RCC 7860 (cell line): ENCODE data around the gene NPR1.
"Not testable (repeated sequence)": the region's sequence is repeated elsewhere in the genome, so short reads cannot be mapped to it uniquely, and the experiment has no call there.

Source experiments
- DNase-seq: peaks from one replicate; pipeline ENCODE4 v3.0.0-alpha.2; 2015; ENCODE audit warnings: low spot score
- FAIRE-seq: peaks from 2 replicates; lab custom pipeline; 2012; peaks lifted over from hg19 to GRCh38; lab: Jason Lieb, UNC

The NPR1 gene

DNA sequence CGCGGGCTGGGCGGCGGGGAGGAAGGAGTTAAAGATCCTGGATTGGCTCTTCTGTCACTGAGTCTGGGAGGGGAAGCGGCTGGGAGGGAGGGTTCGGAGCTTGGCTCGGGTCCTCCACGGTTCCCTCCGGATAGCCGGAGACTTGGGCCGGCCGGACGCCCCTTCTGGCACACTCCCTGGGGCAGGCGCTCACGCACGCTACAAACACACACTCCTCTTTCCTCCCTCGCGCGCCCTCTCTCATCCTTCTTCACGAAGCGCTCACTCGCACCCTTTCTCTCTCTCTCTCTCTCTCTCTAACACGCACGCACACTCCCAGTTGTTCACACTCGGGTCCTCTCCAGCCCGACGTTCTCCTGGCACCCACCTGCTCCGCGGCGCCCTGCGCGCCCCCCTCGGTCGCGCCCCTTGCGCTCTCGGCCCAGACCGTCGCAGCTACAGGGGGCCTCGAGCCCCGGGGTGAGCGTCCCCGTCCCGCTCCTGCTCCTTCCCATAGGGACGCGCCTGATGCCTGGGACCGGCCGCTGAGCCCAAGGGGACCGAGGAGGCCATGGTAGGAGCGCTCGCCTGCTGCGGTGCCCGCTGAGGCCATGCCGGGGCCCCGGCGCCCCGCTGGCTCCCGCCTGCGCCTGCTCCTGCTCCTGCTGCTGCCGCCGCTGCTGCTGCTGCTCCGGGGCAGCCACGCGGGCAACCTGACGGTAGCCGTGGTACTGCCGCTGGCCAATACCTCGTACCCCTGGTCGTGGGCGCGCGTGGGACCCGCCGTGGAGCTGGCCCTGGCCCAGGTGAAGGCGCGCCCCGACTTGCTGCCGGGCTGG lies at the start of gene NPR1:
Gene NPR1 (plus strand): TSS at position 170 of the 818 bp plus-strand sequence. CDS start 421 bp downstream, at position 591.
- FAIRE-seq, result no peak
- DNase-seq, result no peak

- DNase-seq (no peak), FAIRE-seq (no peak)
These were observed 49.2 kb upstream of the NPR1 start for GRCh38 chr1:153629343-153629665.

- no peak for DNase-seq
- FAIRE-seq, result no peak
These were observed 48.5 kb upstream of the NPR1 start for GRCh38 chr1:153629971-153630370.

DNA sequence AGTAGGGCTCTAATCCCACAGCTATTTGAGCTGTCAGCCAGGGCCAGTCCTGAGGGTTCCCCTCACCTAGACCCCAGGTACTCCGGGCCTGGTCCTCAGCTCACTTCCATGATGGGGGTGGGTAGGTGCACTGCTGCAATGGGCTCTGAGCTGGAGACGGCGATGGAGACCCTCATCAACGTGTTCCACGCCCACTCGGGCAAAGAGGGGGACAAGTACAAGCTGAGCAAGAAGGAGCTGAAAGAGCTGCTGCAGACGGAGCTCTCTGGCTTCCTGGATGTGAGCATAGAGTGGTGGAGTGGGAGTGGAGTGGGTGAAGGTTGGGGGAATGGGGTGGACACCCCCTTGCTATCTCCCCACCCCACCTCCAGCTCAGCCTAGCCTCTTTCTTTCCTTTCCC lies 48.1 kb upstream of the NPR1 start:
- DNase-seq, result no peak
- FAIRE-seq, result no peak

GRCh38 chr1:153631047-153632022 lies 47.2 kb upstream of the NPR1 start:
- no peak for DNase-seq
- no peak for FAIRE-seq

GRCh38 chr1:153633161-153633753 lies 45.2 kb upstream of the NPR1 start:
- FAIRE-seq (no peak), DNase-seq (no peak)

- DNase-seq (peak; percentile 96), FAIRE-seq (peak; percentile 72)
These were observed 44.5 kb upstream of the NPR1 start, which contains the start of gene CHTOP for GRCh38 chr1:153633754-153634665. TSS of gene CHTOP (plus strand) at chr1:153634066. CDS start at chr1:153636589, 2,523 bp downstream.

GRCh38 chr1:153635872-153636271 lies 42.6 kb upstream of the NPR1 start:
- DNase-seq, result no peak
- no peak for FAIRE-seq

GRCh38 chr1:153636312-153636711 lies 42.2 kb upstream of the NPR1 start:
- no peak for DNase-seq
- no peak for FAIRE-seq

DNA sequence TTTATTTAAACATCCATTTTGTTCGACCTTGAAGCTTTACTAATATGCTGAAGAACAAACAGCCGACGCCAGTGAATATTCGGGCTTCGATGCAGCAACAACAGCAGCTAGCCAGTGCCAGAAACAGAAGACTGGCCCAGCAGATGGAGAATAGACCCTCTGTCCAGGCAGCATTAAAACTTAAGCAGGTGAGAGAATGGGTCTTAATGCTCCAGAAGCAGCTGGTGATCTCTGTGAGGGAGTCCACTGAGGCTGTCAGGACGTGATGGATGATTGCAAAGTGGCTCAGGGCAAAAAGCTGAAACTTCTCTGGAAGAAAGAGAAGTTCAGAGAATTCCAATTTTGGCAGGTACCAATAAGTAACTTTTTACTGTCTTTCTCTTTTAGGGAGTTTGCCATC lies 40.2 kb upstream of the NPR1 start:
- no peak for FAIRE-seq
- DNase-seq, result no peak

- no peak for FAIRE-seq
- no peak for DNase-seq
These were observed 39.2 kb upstream of the NPR1 start for GRCh38 chr1:153639280-153639679.

DNA sequence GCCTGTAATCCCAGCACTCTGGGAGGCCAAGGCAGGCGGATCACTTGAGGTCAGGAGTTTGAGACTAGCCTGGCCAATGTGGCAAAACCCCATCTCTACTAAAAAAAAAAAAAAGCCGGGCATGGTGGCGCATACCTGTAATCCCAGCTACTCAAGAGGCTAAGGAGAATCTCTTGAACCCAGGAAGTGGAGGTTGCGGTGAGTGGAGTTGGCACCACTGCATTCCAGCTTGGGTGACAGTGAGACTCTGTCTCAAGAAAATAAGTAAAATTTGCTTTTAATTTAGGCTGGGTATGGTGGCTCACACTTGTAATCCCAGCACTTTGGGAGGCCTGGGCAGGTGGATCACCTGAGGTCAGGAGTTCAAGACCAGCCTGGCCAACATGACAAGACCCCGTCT lies 38.3 kb upstream of the NPR1 start:
- FAIRE-seq, DNase-seq: not testable (repeated sequence)

GRCh38 chr1:153640861-153641260 lies 37.6 kb upstream of the NPR1 start:
- no peak for FAIRE-seq
- DNase-seq, result no peak

GRCh38 chr1:153642161-153642560 lies 36.3 kb upstream of the NPR1 start:
- no peak for DNase-seq
- FAIRE-seq, result no peak

DNA sequence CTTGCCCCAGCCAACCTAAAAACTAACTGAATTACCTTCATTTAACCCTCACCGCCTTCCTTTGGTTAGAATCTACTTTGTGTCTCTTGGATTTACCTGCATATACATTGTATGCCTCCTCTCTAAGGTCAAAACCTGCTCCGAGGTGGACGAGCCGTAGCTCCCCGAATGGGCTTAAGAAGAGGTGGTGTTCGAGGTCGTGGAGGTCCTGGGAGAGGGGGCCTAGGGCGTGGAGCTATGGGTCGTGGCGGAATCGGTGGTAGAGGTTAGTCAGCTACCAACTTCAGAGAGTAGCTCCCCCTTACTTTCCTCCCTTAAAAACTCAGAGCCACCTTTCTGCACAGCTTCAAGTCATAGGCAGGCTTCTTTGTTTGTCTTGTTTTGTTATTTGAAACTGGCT lies 35.4 kb upstream of the NPR1 start:
- no peak for FAIRE-seq
- no peak for DNase-seq

- DNase-seq, result no peak
- FAIRE-seq, result no peak
These were observed 34.7 kb upstream of the NPR1 start for GRCh38 chr1:153643816-153644215.

GRCh38 chr1:153646672-153647345 lies 31.7 kb upstream of the NPR1 start:
- FAIRE-seq, result no peak

DNA sequence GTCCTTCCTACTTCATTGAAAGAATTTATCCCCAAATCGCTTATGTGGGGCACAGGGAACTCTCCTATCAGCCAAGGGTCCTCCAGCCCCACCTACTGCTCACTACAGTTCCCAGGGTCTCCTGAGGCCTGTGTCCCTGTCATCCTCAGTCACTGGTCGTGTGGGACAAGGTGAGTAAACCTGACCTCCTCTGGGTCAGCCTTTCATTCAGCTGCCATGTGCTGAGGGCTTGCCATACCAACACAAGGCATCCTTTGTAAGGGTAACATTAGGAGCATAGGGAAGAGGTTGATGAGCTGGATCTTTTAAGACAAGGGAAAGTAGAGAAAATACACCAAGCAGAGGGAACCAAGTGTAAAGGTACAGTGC lies 31.2 kb upstream of the NPR1 start:
- DNase-seq (no peak), FAIRE-seq (no peak)

More at GRCh38 chr1:153646672-153647345, 31.7 kb upstream of the NPR1 start:
- no peak for DNase-seq

DNA sequence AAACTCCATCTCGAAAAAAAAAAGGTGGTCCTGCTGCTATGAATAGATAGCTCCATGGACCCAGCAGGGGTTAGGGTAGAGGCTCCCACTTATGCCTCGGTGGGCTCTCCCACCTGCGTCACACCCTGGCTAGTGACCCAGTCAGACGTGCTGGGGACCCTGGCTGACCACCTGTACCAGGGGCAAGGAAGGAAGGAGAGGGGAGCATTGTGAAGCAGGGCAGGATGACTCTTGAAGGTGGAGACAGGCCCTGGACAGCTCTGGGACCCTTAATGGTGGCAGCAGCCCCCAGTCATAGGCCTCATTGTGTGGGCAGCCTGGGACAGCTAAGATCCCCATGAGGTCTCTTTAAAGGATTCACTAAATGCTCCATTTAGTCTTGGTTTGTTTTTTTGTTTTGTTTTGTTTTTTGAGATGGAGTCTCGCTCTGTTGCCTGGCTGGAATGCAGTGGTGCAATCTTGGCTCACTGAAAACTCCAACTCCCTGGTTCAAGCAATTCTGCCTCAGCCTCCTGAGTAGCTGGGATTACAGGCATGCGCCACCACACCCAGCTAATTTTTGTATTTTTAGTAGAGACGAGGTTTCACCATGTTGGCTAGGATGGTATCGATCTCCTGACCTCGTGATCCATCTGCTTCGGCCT lies 30.4 kb upstream of the NPR1 start:
- DNase-seq (peak; percentile 16), FAIRE-seq (no peak)
